ENCODE data around the gene HLA-E.

DNA sequence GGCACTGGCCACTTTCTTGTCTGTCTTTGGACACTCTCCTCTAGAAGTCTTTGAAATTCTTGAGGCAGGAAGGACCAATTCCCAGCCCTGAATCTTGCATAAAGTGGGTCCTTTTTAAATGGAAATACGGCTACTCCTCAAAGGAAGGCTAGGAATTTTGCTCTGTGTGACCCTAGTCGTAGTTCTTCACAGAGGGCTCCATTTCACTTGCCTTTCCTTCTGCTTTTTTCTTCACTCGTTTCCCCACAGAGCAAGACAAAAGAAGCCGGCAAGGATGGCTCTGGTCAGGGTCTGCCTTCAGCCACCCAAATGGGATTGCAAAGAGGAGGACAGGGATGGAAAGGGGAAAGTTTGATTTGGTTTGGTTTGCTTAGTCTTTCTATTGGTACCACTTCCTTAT lies 25.8 kb downstream of the HLA-E start:
- TF ChIP-seq POLR2A (IDR thresholded peaks at IDR 0.05) (no peak), EP300 (IDR thresholded peaks at IDR 0.05) (no peak)
